Neural cell (in vitro differentiated cells): ENCODE measurements around the gene OR13F1. TPM values are rescaled to one million over a fixed set of nuclear protein-coding genes. Genes with fewer than 3 reads are reported as not detected.

Source experiments
- H2AFZ ChIP-seq: fragments of 200-600, 300-800 bp; sonication (generic), shearing (Covaris generic); 2 replicates; pipeline ENCODE4 v1.6.0; 2014; ENCODE audit warnings: low read depth, mild to moderate bottlenecking, antibody characterized with exemption, low read length, moderate library complexity
- H3F3A ChIP-seq: fragments of 200-600 bp; shearing (Covaris generic); 2 replicates; pipeline ENCODE4 v1.6.1; 2016; ENCODE audit warnings: mild to moderate bottlenecking, moderate library complexity, mixed read lengths, antibody characterized with exemption, low read length; ENCODE audit not compliant: insufficient read depth, poor library complexity, severe bottlenecking
- H3K27ac ChIP-seq: fragments of 200-600, 300-800 bp; sonication (generic), shearing (Covaris generic); 2 replicates; pipeline ENCODE4 v1.5.1; 2014; ENCODE audit warnings: mild to moderate bottlenecking, low read length, moderate library complexity
- H3K27me3 ChIP-seq: fragments of 300-800, 200-600 bp; sonication (generic), shearing (Covaris generic); 2 replicates; pipeline ENCODE4 v1.6.0; 2014; ENCODE audit warnings: mild to moderate bottlenecking, low read depth, low read length, moderate library complexity; ENCODE audit not compliant: insufficient read depth
- H3K36me3 ChIP-seq: fragments of 300-800, 200-600 bp; sonication (generic), shearing (Covaris generic); 2 replicates; pipeline ENCODE4 v1.5.1; 2014; ENCODE audit warnings: mild to moderate bottlenecking, antibody characterized with exemption, low read length, moderate library complexity; ENCODE audit not compliant: insufficient read depth
- H3K4me2 ChIP-seq: fragments of 300-800, 200-600 bp; sonication (generic), shearing (Covaris generic); 2 replicates; pipeline ENCODE4 v1.6.0; 2014; ENCODE audit warnings: mild to moderate bottlenecking, low read length
- H3K4me3 ChIP-seq: fragments of 300-800, 200-600 bp; sonication (generic), shearing (Covaris generic); 2 replicates; pipeline ENCODE4 v1.5.1; 2014; ENCODE audit warnings: mild to moderate bottlenecking, low read length, moderate library complexity
- H3K79me2 ChIP-seq: fragments of 200-600 bp; shearing (Covaris generic); replicated peaks from 2 replicates; pipeline ENCODE4 v1.6.0; 2014; ENCODE audit warnings: mild to moderate bottlenecking, low read length, moderate library complexity; ENCODE audit not compliant: insufficient read depth
- H3K9ac ChIP-seq: fragments of 300-800, 200-600 bp; sonication (generic), shearing (Covaris generic); 2 replicates; pipeline ENCODE4 v1.6.1; 2016; ENCODE audit warnings: mild to moderate bottlenecking, low read length, mixed read lengths
- H3K9me2 ChIP-seq: fragments of 200-600 bp; shearing (Covaris generic); 2 replicates; pipeline ENCODE4 v1.6.1; 2016; ENCODE audit warnings: mild to moderate bottlenecking, low read length, mixed read lengths; ENCODE audit not compliant: insufficient read depth
- H3K9me3 ChIP-seq: fragments of 200-600, 300-800 bp; sonication (generic), shearing (Covaris generic); 2 replicates; pipeline ENCODE4 v1.6.1; 2016; ENCODE audit warnings: mild to moderate bottlenecking, mixed run types, low read length, moderate library complexity, mixed read lengths
- H4K20me1 ChIP-seq: fragments of 200-600 bp; shearing (Covaris generic); 2 replicates; pipeline ENCODE4 v1.6.1; 2016; ENCODE audit warnings: mild to moderate bottlenecking, mixed run types; ENCODE audit not compliant: insufficient read depth
- EP300 ChIP-seq: fragments of 450-650 bp; conservative IDR thresholded peaks from 2 replicates; pipeline ENCODE4 v1.6.1; 2014; ENCODE audit warnings: antibody characterized with exemption, mild to moderate bottlenecking, moderate library complexity; ENCODE audit not compliant: poor library complexity, severe bottlenecking
- EZH2 ChIP-seq: fragments of 200-600, 300-800 bp; shearing (Covaris generic), sonication (generic); IDR thresholded peaks from 2 replicates; pipeline ENCODE4 v1.6.1; 2014; ENCODE audit warnings: antibody characterized with exemption, low read length, borderline replicate concordance, mild to moderate bottlenecking; ENCODE audit not compliant: insufficient read depth, poor library complexity, severe bottlenecking
- MXI1 ChIP-seq: fragments of 450-650 bp; conservative IDR thresholded peaks from 2 replicates; pipeline ENCODE4 v1.6.1; 2014; ENCODE audit warnings: antibody characterized with exemption, mild to moderate bottlenecking; ENCODE audit not compliant: poor library complexity, severe bottlenecking
- POLR2AphosphoS5 ChIP-seq: IDR thresholded peaks from 2 replicates; pipeline ENCODE4 v1.6.1; 2012
- RAD21 ChIP-seq: fragments of 450-650 bp; conservative IDR thresholded peaks from 2 replicates; pipeline ENCODE4 v1.6.1; 2014; ENCODE audit warnings: antibody characterized with exemption, mild to moderate bottlenecking, moderate library complexity
- SMC3 ChIP-seq: fragments of 450-650 bp; conservative IDR thresholded peaks from 2 replicates; pipeline ENCODE4 v1.6.1; 2014; ENCODE audit warnings: antibody characterized with exemption, mild to moderate bottlenecking, moderate library complexity; ENCODE audit not compliant: poor library complexity
- TAF1 ChIP-seq: IDR thresholded peaks from 2 replicates; pipeline ENCODE4 v1.6.1; 2012; ENCODE audit warnings: low read depth
- polyA plus RNA-seq: library from polyadenylated mRNA; depleted of rRNA; stranded (reverse); fragments of >200 nt; gene quantifications from 2 replicates; pipeline ENCODE4 v1.2.3, GENCODE V29; 2014
- TF ChIP-seq, protein P1 (sequence below): fragments of 450-650 bp; IDR thresholded peaks from 2 replicates; pipeline ENCODE4 v1.5.1; 2014; ENCODE audit warnings: antibody characterized with exemption, mild to moderate bottlenecking, moderate library complexity; ENCODE audit not compliant: poor library complexity, severe bottlenecking
- TF ChIP-seq, protein P2 (sequence below): IDR thresholded peaks from 2 replicates; pipeline ENCODE4 v1.6.1; 2012; ENCODE audit warnings: borderline replicate concordance

OR13F1 gene
- polyA plus RNA-seq, 1 donor from 2014 or later: not detected

DNA sequence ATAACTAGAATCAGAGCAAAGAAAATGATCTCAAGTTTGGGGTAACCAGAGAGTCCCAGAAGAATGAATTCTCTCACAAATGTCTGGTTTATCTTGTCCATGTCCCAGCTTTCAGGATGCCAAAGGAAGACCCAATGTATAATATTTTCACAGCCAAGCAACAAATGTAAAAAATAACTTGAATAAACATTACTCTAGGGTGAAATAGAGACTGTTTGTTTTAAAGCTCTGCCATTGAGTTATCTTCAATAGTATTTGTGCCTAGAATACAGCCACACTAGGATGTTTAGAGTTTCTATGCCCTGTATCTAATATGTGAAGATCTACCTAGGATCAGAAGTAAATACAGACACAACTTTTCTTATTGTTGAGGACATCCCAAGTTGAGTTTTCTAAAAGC lies 23.0 kb downstream of the OR13F1 start, which contains the start of gene OR13C4:
Gene OR13C4, minus strand, starts transcription at position 101 of the 400 bp plus-strand sequence. Its CDS starts 0 bp downstream, at position 101.
- no peaks in the 10 kb centered on the region for H3K27me3 ChIP-seq
- no peak within 1 kb of the TSS for H3K27ac ChIP-seq
- no peaks in the 10 kb centered on the region for H3F3A ChIP-seq
- H3K79me2 ChIP-seq: no peaks in the 10 kb centered on the region
- H3K4me2 ChIP-seq: no peak within 1 kb of the TSS
- H3K9ac ChIP-seq: no peak within 1 kb of the TSS
- no peaks in the 10 kb centered on the region for H3K9me2 ChIP-seq
- no peak within 1 kb of the TSS for H3K4me3 ChIP-seq
- TF ChIP-seq, protein P1, sequence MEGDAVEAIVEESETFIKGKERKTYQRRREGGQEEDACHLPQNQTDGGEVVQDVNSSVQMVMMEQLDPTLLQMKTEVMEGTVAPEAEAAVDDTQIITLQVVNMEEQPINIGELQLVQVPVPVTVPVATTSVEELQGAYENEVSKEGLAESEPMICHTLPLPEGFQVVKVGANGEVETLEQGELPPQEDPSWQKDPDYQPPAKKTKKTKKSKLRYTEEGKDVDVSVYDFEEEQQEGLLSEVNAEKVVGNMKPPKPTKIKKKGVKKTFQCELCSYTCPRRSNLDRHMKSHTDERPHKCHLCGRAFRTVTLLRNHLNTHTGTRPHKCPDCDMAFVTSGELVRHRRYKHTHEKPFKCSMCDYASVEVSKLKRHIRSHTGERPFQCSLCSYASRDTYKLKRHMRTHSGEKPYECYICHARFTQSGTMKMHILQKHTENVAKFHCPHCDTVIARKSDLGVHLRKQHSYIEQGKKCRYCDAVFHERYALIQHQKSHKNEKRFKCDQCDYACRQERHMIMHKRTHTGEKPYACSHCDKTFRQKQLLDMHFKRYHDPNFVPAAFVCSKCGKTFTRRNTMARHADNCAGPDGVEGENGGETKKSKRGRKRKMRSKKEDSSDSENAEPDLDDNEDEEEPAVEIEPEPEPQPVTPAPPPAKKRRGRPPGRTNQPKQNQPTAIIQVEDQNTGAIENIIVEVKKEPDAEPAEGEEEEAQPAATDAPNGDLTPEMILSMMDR: no peak
- H2AFZ ChIP-seq: no peak within 1 kb of the TSS
- H3K9me3 ChIP-seq: no peaks in the 10 kb centered on the region
- H4K20me1 ChIP-seq: no peaks in the 10 kb centered on the region
- H3K36me3 ChIP-seq: no peaks in the 10 kb centered on the region

DNA sequence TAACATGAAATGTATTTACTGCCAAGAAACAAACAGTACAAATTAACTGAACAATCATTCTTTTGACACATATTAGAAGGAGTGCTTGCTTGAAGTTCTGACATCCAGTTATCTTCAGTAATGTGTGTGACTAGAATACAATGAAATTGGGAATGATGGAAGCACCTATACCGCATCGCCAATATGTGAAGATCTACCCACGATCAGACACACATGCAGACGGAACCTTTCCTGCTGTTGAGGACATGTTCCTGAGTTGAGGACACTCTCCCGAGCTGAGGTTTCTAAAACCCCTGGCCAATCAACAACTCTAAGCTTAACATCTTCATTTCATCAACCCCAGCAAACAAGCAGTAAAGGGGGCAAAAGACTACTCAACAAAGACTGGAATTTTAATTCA lies 32.7 kb downstream of the OR13F1 start, which contains the start of gene OR13C3:
Gene OR13C3, minus strand, starts transcription at position 101 of the 400 bp plus-strand sequence. CDS start 133 bp downstream, outside the sequence.
- no peaks in the 10 kb centered on the region for H3K27me3 ChIP-seq
- H3K4me2 ChIP-seq: no peak within 1 kb of the TSS
- no peak within 1 kb of the TSS for H3K27ac ChIP-seq
- H3K9me3 ChIP-seq: no peaks in the 10 kb centered on the region
- H3K9ac ChIP-seq: no peak within 1 kb of the TSS
- no peak within 1 kb of the TSS for H3K4me3 ChIP-seq
- H2AFZ ChIP-seq: no peak within 1 kb of the TSS
- TF ChIP-seq, protein P2, sequence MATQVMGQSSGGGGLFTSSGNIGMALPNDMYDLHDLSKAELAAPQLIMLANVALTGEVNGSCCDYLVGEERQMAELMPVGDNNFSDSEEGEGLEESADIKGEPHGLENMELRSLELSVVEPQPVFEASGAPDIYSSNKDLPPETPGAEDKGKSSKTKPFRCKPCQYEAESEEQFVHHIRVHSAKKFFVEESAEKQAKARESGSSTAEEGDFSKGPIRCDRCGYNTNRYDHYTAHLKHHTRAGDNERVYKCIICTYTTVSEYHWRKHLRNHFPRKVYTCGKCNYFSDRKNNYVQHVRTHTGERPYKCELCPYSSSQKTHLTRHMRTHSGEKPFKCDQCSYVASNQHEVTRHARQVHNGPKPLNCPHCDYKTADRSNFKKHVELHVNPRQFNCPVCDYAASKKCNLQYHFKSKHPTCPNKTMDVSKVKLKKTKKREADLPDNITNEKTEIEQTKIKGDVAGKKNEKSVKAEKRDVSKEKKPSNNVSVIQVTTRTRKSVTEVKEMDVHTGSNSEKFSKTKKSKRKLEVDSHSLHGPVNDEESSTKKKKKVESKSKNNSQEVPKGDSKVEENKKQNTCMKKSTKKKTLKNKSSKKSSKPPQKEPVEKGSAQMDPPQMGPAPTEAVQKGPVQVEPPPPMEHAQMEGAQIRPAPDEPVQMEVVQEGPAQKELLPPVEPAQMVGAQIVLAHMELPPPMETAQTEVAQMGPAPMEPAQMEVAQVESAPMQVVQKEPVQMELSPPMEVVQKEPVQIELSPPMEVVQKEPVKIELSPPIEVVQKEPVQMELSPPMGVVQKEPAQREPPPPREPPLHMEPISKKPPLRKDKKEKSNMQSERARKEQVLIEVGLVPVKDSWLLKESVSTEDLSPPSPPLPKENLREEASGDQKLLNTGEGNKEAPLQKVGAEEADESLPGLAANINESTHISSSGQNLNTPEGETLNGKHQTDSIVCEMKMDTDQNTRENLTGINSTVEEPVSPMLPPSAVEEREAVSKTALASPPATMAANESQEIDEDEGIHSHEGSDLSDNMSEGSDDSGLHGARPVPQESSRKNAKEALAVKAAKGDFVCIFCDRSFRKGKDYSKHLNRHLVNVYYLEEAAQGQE: no peak
- TF ChIP-seq RAD21: no peak
- no peak for TF ChIP-seq POLR2AphosphoS5
- TF ChIP-seq EP300: no peak
- H3K79me2 ChIP-seq: no peaks in the 10 kb centered on the region
- H3K36me3 ChIP-seq: no peaks in the 10 kb centered on the region
- H3F3A ChIP-seq: no peaks in the 10 kb centered on the region
- H3K9me2 ChIP-seq: no peaks in the 10 kb centered on the region
- H4K20me1 ChIP-seq: no peaks in the 10 kb centered on the region

DNA sequence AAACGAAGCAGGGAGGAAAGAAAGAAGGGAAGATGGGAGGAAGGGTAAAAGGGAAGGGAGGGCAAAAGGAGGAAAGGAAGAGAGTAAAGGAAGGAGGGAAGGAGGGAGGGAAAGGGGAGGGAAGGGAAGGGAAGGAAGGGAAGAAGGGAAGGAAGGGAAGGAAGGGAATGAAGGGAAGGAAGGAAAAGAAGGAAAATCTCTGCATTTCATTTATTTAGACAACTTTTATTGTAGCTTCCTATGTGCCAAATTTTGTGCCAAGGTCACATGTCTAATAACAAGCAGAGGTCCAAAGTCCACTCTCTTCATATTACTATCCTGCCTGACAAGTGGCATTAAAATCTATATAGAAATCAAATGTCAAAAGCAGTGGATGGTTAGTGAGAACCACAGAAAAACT lies 35.2 kb downstream of the OR13F1 start:
- no peaks in the 10 kb centered on the region for H3K9me3 ChIP-seq
- H3K9ac ChIP-seq: no peak overlapping the region
- H3K27ac ChIP-seq: no peak overlapping the region
- no peaks in the 10 kb centered on the region for H3K79me2 ChIP-seq
- H3K27me3 ChIP-seq: no peaks in the 10 kb centered on the region
- H2AFZ ChIP-seq: no peak overlapping the region
- TF ChIP-seq EZH2 (no peak), POLR2AphosphoS5 (no peak), RAD21 (no peak), MXI1 (no peak), SMC3 (no peak), EP300 (no peak), TAF1 (no peak)
- TF ChIP-seq, protein P2: no peak
- TF ChIP-seq, protein P1: no peak
- H3K9me2 ChIP-seq: no peaks in the 10 kb centered on the region
- H3K36me3 ChIP-seq: no peaks in the 10 kb centered on the region
- H4K20me1 ChIP-seq: no peaks in the 10 kb centered on the region
- H3K4me2 ChIP-seq: no peak overlapping the region
- no peak overlapping the region for H3K4me3 ChIP-seq
- no peaks in the 10 kb centered on the region for H3F3A ChIP-seq
